ENCODE data around the gene C16orf89. TPM values are rescaled to one million over a fixed set of nuclear protein-coding genes. Genes with fewer than 3 reads are reported as not detected.

The C16orf89 gene
- total RNA-seq, 2 donors from 2014 or later, result 0.51 TPM; not detected in 1

GRCh38 chr16:5019775-5020174 lies 46.0 kb downstream of the C16orf89 start:
- Histone ChIP-seq H3K27ac (ENCODE audit: low read depth, low read length) (no peak overlapping the region), H3K9ac (ENCODE audit: extremely low read depth, low read length, poor library complexity, severe bottlenecking) (no peak overlapping the region), H3K4me3 (ENCODE audit: low read length) (no peak overlapping the region), H3K27me3 (ENCODE audit: control insufficient read depth, insufficient read depth, low read length, poor library complexity, severe bottlenecking) (peaks cover 38% of the 10 kb centered on the region), H3K9me3 (ENCODE audit: control insufficient read depth, low read length) (no peaks in the 10 kb centered on the region), H3K4me1 (ENCODE audit: control insufficient read depth, insufficient read depth, low read length) (no peaks in the 10 kb centered on the region), H3K36me3 (ENCODE audit: control insufficient read depth, insufficient read depth, low read length) (no peaks in the 10 kb centered on the region)
- Mint-ChIP-seq H3K27ac (no peak overlapping the region), H3K9me3 (peaks cover 1% of the 10 kb centered on the region), H3K27me3 (ENCODE audit: insufficient read depth) (peaks cover 73% of the 10 kb centered on the region), H3K4me3 (no peak overlapping the region), H3K4me1 (no peaks in the 10 kb centered on the region), H3K36me3 (ENCODE audit: low read depth) (peaks cover 2% of the 10 kb centered on the region)
- WGBS, 2 experiments (ENCODE audit: insufficient coverage in 1 of 2, insufficient read length in 1 of 2), result 88 to 100% methylated on average over 3 to 6 of the region's 6 CpGs
- DNase-seq, result no peak
- no peak for TF ChIP-seq CTCF (conservative IDR thresholded peaks at IDR 0.05)

GRCh38 chr16:5018793-5019192 lies 47.0 kb downstream of the C16orf89 start:
- Histone ChIP-seq H3K4me3 (ENCODE audit: low read length) (no peak overlapping the region), H3K27ac (ENCODE audit: low read depth, low read length) (no peak overlapping the region), H3K36me3 (ENCODE audit: control insufficient read depth, insufficient read depth, low read length) (no peaks in the 10 kb centered on the region), H3K27me3 (ENCODE audit: control insufficient read depth, insufficient read depth, low read length, poor library complexity, severe bottlenecking) (peaks cover 48% of the 10 kb centered on the region), H3K9ac (ENCODE audit: extremely low read depth, low read length, poor library complexity, severe bottlenecking) (no peak overlapping the region), H3K4me1 (ENCODE audit: control insufficient read depth, insufficient read depth, low read length) (no peaks in the 10 kb centered on the region), H3K9me3 (ENCODE audit: control insufficient read depth, low read length) (no peaks in the 10 kb centered on the region)
- no peaks in the 10 kb centered on the region for H3K36me3 Mint-ChIP-seq (ENCODE audit: low read depth)
- no peak for DNase-seq
- no peaks in the 10 kb centered on the region for H3K4me1 Mint-ChIP-seq
- no peak for TF ChIP-seq CTCF (conservative IDR thresholded peaks at IDR 0.05)
- no peak overlapping the region for H3K4me3 Mint-ChIP-seq
- no peak overlapping the region for H3K27ac Mint-ChIP-seq
- peaks cover 1% of the 10 kb centered on the region for H3K9me3 Mint-ChIP-seq
- peaks cover 83% of the 10 kb centered on the region for H3K27me3 Mint-ChIP-seq (ENCODE audit: insufficient read depth)
- 78 to 88% methylated on average over 4 to 9 of the region's 9 CpGs for WGBS, 2 experiments (ENCODE audit: insufficient coverage in 1 of 2, insufficient read length in 1 of 2)

GRCh38 chr16:5017678-5017969 lies 48.1 kb downstream of the C16orf89 start:
- no peak for TF ChIP-seq CTCF (conservative IDR thresholded peaks at IDR 0.05)
- no peak overlapping the region for H3K9ac ChIP-seq (ENCODE audit: extremely low read depth, low read length, poor library complexity, severe bottlenecking)
- H3K36me3 Mint-ChIP-seq (ENCODE audit: low read depth), result no peaks in the 10 kb centered on the region
- H3K4me1 Mint-ChIP-seq, result no peaks in the 10 kb centered on the region
- H3K4me1 ChIP-seq (ENCODE audit: control insufficient read depth, insufficient read depth, low read length), result no peaks in the 10 kb centered on the region
- no peak for DNase-seq
- H3K4me3 Mint-ChIP-seq, result no peak overlapping the region
- H3K27me3 Mint-ChIP-seq (ENCODE audit: insufficient read depth), result peaks cover 92% of the 10 kb centered on the region
- H3K36me3 ChIP-seq (ENCODE audit: control insufficient read depth, insufficient read depth, low read length), result no peaks in the 10 kb centered on the region
- no peak overlapping the region for H3K27ac Mint-ChIP-seq
- H3K27me3 ChIP-seq (ENCODE audit: control insufficient read depth, insufficient read depth, low read length, poor library complexity, severe bottlenecking), result peaks cover 60% of the 10 kb centered on the region
- WGBS, 2 experiments (ENCODE audit: insufficient coverage in 1 of 2, insufficient read length in 1 of 2), result 90 to 94% methylated on average over 5 of the region's 5 CpGs
- H3K27ac ChIP-seq (ENCODE audit: low read depth, low read length), result no peak overlapping the region
- peaks cover 1% of the 10 kb centered on the region for H3K9me3 Mint-ChIP-seq
- H3K9me3 ChIP-seq (ENCODE audit: control insufficient read depth, low read length), result no peaks in the 10 kb centered on the region
- H3K4me3 ChIP-seq (ENCODE audit: low read length), result no peak overlapping the region

All from endodermal cell (in vitro differentiated cells).